HG03103 (cell line): Measurements from ENCODE around the gene PSMG3.

Experiments used
- ATAC-seq: cut with Tn5 transposase; IDR thresholded peaks from one replicate; pipeline ENCODE4 v1.9.1; 2021; ENCODE audit warnings: low read depth; ENCODE audit not compliant: unreplicated experiment

The PSMG3 gene

GRCh38 chr7:1559626-1560590 lies 9.9 kb downstream of the PSMG3 start:
- ATAC-seq = no peak

GRCh38 chr7:1558841-1559625 lies 10.8 kb downstream of the PSMG3 start:
- no peak for ATAC-seq

GRCh38 chr7:1558181-1558811 lies 11.5 kb downstream of the PSMG3 start:
- ATAC-seq = no peak

- ATAC-seq = no peak
These were observed 12.1 kb downstream of the PSMG3 start for GRCh38 chr7:1557771-1558170.

- ATAC-seq = no peak
These were observed 12.8 kb downstream of the PSMG3 start for GRCh38 chr7:1557006-1557405.

GRCh38 chr7:1555813-1556543 lies 13.9 kb downstream of the PSMG3 start, which contains the start of gene TMEM184A:
TMEM184A (minus strand) TSS chr7:1556205; CDS start chr7:1555484, 721 bp downstream.
- ATAC-seq = no peak

GRCh38 chr7:1555046-1555812 lies 14.6 kb downstream of the PSMG3 start:
- no peak for ATAC-seq

GRCh38 chr7:1554333-1555045 lies 15.3 kb downstream of the PSMG3 start:
- ATAC-seq = no peak

GRCh38 chr7:1553512-1554210 lies 16.2 kb downstream of the PSMG3 start:
- no peak for ATAC-seq

GRCh38 chr7:1552200-1552599 lies 17.6 kb downstream of the PSMG3 start:
- ATAC-seq = no peak

- ATAC-seq = no peak
These were observed 19.0 kb downstream of the PSMG3 start for GRCh38 chr7:1550846-1551155.

GRCh38 chr7:1550005-1550845 lies 19.6 kb downstream of the PSMG3 start:
- no peak for ATAC-seq

- ATAC-seq = no peak
These were observed 20.4 kb downstream of the PSMG3 start for GRCh38 chr7:1549357-1550004.

- ATAC-seq = no peak
These were observed 20.9 kb downstream of the PSMG3 start for GRCh38 chr7:1548944-1549343.

- no peak for ATAC-seq
These were observed 21.4 kb downstream of the PSMG3 start for GRCh38 chr7:1548438-1548831.

GRCh38 chr7:1547777-1548437 lies 21.9 kb downstream of the PSMG3 start:
- no peak for ATAC-seq
